ENCODE results near the gene NHEJ1. TPM values are rescaled to one million over a fixed set of nuclear protein-coding genes. Genes with fewer than 3 reads are reported as not detected.
A peak's percentile ranks its signal among the peaks of the same experiment; 100 is the strongest.

NHEJ1 gene
- polyA plus RNA-seq, 3 donors: 12.6 to 20.9 (median 20.3) TPM

DNA sequence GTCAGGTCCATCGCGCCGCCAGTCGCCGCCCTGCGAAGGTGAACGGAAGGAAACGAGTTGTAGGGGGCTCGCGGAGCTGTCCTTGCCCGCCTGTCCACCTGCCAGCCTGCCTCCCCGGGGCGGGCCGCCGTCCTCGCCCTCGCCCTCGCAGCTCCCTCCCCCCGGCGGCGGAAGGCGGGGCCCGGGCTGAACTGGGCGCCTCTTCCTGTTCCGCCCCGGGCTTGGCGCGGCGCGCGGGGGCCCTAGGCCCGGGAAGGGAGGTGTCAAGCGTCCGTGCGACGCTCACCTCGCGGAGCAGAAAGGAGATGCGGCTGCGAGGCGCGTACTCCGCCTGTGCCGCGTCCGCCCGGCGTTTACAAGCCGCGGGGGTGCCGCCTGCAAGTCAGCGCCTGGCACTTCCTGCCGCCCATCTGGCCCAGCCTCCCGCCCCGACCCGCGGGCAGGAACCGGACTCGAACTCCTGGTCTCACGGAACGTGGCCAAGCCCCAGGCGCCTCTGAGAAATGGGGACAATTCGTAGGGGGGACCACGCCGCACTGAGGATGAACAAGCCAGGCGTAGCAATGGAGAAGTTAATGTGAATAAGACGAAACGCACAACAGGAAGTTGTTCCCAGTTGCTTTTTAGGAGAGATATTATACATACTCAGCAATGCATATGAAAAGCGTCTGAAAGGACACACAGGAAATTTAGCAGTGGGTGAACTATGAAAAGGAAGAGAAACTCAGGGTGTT, 16.4 kb upstream of the NHEJ1 start, which contains the start of gene CNPPD1:
TSS of gene CNPPD1 (minus strand) at position 108 of the 734 bp plus-strand sequence. CDS start at position 11, 97 bp downstream.
- Histone ChIP-seq H3K4me1 (ENCODE audit: control insufficient read depth in 1 of 2, insufficient read depth in 2 of 2, low read length in 2 of 2) (peaks cover 41 to 69% of the 10 kb centered on the region in 2 donors), H3K4me3 (replicated peaks in 1 of 3; ENCODE audit: low read depth in 2 of 3, low read length in 3 of 3) (peak within 1 kb of the TSS; percentile 58 to 95 (median 76)), H2AFZ (ENCODE audit: insufficient read depth, low read depth, low read length, poor library complexity, severe bottlenecking) (peak within 1 kb of the TSS; percentile 85), H4K20me1 (ENCODE audit: insufficient read depth, low read length) (peaks cover 70% of the 10 kb centered on the region), H3K36me3 (replicated peaks in 1 of 2; ENCODE audit: control insufficient read depth in 1 of 2, insufficient read depth in 2 of 2, low read length in 2 of 2) (peaks cover 53 to 65% of the 10 kb centered on the region in 2 donors), H3K79me2 (ENCODE audit: insufficient read depth, low read length) (peaks cover 56% of the 10 kb centered on the region), H3K9ac (ENCODE audit: insufficient read depth, low read length, poor library complexity, severe bottlenecking) (peak within 1 kb of the TSS; percentile 96), H3K27ac (ENCODE audit: low read depth in 1 of 2, low read length in 2 of 2) (peak within 1 kb of the TSS; percentile 99), H3K27me3 (ENCODE audit: control insufficient read depth in 2 of 2, insufficient read depth in 2 of 2, low read length in 2 of 2) (no peaks in the 10 kb centered on the region), H3K9me3 (replicated peaks in 1 of 2; ENCODE audit: control insufficient read depth in 1 of 2, insufficient read depth in 1 of 2, low read length in 2 of 2) (no peaks in the 10 kb centered on the region), H3K4me2 (replicated peaks; ENCODE audit: extremely low read depth, low read length, poor library complexity, severe bottlenecking) (peak within 1 kb of the TSS; percentile 98)
- peak; percentile 68 to 81 (median 72) for DNase-seq
- WGBS (ENCODE audit: insufficient coverage): under 1% methylated on average over 66 of the region's 69 CpGs
- Mint-ChIP-seq H3K27me3 (ENCODE audit: low read depth in 3 of 3) (peaks cover 0 to 2% (median 0%) of the 10 kb centered on the region in 3 donors), H3K36me3 (peaks cover 54 to 62% of the 10 kb centered on the region in 2 donors), H3K9me3 (no peaks in the 10 kb centered on the region), H3K4me3 (peak within 1 kb of the TSS; percentile 86 to 95), H3K27ac (peak within 1 kb of the TSS; percentile 98 to 100 (median 99)), H3K4me1 (peaks cover 68% of the 10 kb centered on the region)
- TF ChIP-seq, protein P1, sequence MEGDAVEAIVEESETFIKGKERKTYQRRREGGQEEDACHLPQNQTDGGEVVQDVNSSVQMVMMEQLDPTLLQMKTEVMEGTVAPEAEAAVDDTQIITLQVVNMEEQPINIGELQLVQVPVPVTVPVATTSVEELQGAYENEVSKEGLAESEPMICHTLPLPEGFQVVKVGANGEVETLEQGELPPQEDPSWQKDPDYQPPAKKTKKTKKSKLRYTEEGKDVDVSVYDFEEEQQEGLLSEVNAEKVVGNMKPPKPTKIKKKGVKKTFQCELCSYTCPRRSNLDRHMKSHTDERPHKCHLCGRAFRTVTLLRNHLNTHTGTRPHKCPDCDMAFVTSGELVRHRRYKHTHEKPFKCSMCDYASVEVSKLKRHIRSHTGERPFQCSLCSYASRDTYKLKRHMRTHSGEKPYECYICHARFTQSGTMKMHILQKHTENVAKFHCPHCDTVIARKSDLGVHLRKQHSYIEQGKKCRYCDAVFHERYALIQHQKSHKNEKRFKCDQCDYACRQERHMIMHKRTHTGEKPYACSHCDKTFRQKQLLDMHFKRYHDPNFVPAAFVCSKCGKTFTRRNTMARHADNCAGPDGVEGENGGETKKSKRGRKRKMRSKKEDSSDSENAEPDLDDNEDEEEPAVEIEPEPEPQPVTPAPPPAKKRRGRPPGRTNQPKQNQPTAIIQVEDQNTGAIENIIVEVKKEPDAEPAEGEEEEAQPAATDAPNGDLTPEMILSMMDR (IDR thresholded peaks at IDR 0.05): no peak
- intact Hi-C loops (cut with micrococcal nuclease): loop anchor here (1.0 to 10.0 kb wide), 5 partner anchors 40 to 428 kb away; partner anchors contain the start of genes ABCB6 (in 1 of the 2), TUBA4A (in 1 of the 2) and TUBA4B (in 1 of the 2)

DNA sequence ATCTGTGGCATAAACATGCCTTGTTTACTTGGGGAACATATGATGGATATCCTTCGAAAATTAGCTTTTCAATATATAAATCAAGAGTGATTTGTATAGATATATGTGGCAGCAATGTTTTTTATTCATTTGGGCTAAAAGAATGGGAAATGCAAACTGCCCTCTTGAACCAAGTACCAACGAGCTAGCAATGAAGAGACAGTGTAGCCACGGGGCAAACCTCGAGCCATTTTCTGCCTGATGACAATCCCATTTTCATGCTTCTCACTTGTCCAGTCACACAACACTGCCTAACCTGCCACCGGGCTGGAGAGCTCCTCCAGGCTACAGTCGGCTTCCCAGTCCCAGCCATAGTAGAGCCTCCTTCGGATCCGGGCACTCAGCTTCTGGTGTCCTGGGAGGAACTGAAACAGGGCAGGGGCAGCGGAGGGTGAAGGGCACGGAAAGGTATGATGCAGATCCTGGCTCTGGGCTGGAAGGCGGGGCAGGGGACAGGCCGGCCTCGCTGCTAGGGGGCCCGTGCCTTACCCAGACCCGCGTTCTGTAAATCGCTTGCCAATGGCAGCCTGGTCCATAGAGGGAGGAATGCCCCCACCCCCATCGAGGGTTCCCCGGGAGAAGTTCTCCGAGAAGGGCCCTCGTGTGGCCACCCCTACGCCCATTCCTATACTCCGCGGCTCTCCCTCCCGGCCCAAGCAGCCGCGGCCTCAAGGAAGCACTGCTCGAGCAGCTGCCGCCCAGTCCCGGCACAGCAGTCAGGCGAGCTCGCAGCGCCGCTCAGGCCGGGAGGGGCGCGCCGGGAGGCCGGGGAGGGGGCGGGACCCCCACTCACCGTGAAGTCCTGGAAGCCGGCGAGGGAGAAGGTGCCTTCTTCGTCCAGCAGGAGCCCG, 15.6 kb upstream of the NHEJ1 start:
- peak overlapping the region; percentile 99 for H3K27ac ChIP-seq (ENCODE audit: low read depth in 1 of 2, low read length in 2 of 2)
- peaks cover 33 to 61% of the 10 kb centered on the region in 2 donors for H3K4me1 ChIP-seq (ENCODE audit: control insufficient read depth in 1 of 2, insufficient read depth in 2 of 2, low read length in 2 of 2)
- no peaks in the 10 kb centered on the region for H3K27me3 ChIP-seq (ENCODE audit: control insufficient read depth in 2 of 2, insufficient read depth in 2 of 2, low read length in 2 of 2)
- peaks cover 70% of the 10 kb centered on the region for H4K20me1 ChIP-seq (ENCODE audit: insufficient read depth, low read length)
- WGBS (ENCODE audit: insufficient coverage): under 1% methylated on average over 38 of the region's 45 CpGs
- Mint-ChIP-seq H3K4me3 (peak overlapping the region; percentile 86 to 95), H3K36me3 (peaks cover 54 to 62% of the 10 kb centered on the region in 2 donors), H3K9me3 (no peaks in the 10 kb centered on the region), H3K4me1 (peaks cover 64% of the 10 kb centered on the region), H3K27me3 (ENCODE audit: low read depth in 3 of 3) (peaks cover 0 to 2% (median 0%) of the 10 kb centered on the region in 3 donors), H3K27ac (peak overlapping the region; percentile 77 to 100 (median 86))
- peak overlapping the region; percentile 98 for H3K4me2 ChIP-seq (replicated peaks; ENCODE audit: extremely low read depth, low read length, poor library complexity, severe bottlenecking)
- peaks cover 50 to 65% of the 10 kb centered on the region in 2 donors for H3K36me3 ChIP-seq (replicated peaks in 1 of 2; ENCODE audit: control insufficient read depth in 1 of 2, insufficient read depth in 2 of 2, low read length in 2 of 2)
- peak; percentile 30 to 63 (median 44) for DNase-seq
- peak overlapping the region; percentile 96 for H3K9ac ChIP-seq (ENCODE audit: insufficient read depth, low read length, poor library complexity, severe bottlenecking)
- peak overlapping the region; percentile 85 for H2AFZ ChIP-seq (ENCODE audit: insufficient read depth, low read depth, low read length, poor library complexity, severe bottlenecking)
- peaks cover 56% of the 10 kb centered on the region for H3K79me2 ChIP-seq (ENCODE audit: insufficient read depth, low read length)
- TF ChIP-seq, protein P1 (IDR thresholded peaks at IDR 0.05): no peak
- no peaks in the 10 kb centered on the region for H3K9me3 ChIP-seq (replicated peaks in 1 of 2; ENCODE audit: control insufficient read depth in 1 of 2, insufficient read depth in 1 of 2, low read length in 2 of 2)
- intact Hi-C loops (cut with micrococcal nuclease): loop anchor here (5.0 to 10.0 kb wide), 4 partner anchors 41 to 429 kb away; partner anchors contain the start of genes ABCB6 (in 1 of the 2), TUBA4A (in 1 of the 2) and TUBA4B (in 1 of the 2)
- H3K4me3 ChIP-seq (replicated peaks in 1 of 3; ENCODE audit: low read depth in 2 of 3, low read length in 3 of 3): peak overlapping the region; percentile 58 to 95 (median 76)
